Fibroblast of lung (primary cell): ENCODE results near the gene DARS2.

Experiments
- EZH2 ChIP-seq: IDR thresholded peaks from 2 replicates; pipeline ENCODE4 v1.5.1; 2012; ENCODE audit warnings: low read length, control low read depth, mild to moderate bottlenecking; ENCODE audit errors: missing control alignments
- TF ChIP-seq, protein P1 (sequence below), 2 donors: IDR thresholded peaks in 1 of 2; conservative IDR thresholded peaks in 1 of 2; 1 replicate in 1 of 2; 2 replicates in 1 of 2; pipeline ENCODE4 v1.5.1; 2011 to 2012; ENCODE audit warnings: low read length in 2 of 2, control low read depth in 1 of 2, inconsistent platforms in 1 of 2, low read depth in 1 of 2, mild to moderate bottlenecking in 1 of 2

DNA sequence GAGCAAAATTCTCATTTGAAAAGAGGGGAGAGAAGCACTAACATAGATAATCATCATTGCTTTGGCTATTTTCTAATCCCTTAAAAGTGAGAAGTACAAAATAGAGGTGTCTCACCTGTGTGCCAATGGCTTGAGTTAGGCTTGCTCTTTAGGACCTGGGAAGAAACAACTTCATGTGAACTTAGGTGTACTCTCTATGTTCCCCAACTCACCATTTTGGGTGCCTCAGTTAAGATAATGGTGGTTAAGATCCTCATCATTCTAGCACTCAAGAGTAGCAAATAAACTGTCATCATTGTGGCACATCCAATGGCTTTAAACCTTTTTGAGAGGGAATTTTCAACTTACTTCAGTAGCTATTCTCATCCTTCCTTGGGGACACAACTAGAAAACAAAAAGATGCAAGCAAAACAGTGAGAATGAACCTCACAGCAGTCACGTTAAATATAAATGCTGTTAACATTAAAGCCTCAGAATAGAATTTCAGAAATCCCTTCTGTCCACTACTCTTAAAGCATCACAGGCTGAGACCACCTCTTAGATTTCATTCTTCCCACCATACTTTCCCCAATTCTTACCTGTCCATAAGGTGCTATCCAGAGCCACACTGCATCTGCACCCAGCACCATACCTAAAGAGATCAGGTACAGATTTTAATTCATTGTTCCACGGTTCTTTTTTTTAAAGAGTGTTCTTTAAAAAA, 42.1 kb downstream of the DARS2 start:
- TF ChIP-seq EZH2 = no peak
- TF ChIP-seq, protein P1, sequence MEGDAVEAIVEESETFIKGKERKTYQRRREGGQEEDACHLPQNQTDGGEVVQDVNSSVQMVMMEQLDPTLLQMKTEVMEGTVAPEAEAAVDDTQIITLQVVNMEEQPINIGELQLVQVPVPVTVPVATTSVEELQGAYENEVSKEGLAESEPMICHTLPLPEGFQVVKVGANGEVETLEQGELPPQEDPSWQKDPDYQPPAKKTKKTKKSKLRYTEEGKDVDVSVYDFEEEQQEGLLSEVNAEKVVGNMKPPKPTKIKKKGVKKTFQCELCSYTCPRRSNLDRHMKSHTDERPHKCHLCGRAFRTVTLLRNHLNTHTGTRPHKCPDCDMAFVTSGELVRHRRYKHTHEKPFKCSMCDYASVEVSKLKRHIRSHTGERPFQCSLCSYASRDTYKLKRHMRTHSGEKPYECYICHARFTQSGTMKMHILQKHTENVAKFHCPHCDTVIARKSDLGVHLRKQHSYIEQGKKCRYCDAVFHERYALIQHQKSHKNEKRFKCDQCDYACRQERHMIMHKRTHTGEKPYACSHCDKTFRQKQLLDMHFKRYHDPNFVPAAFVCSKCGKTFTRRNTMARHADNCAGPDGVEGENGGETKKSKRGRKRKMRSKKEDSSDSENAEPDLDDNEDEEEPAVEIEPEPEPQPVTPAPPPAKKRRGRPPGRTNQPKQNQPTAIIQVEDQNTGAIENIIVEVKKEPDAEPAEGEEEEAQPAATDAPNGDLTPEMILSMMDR (conservative IDR thresholded peaks at IDR 0.05 in 1 of 2, IDR thresholded peaks at IDR 0.05 in 1 of 2; ENCODE audit: low read depth in 1 of 2, low read length in 2 of 2) = no peak
